ENCODE results near the gene EIF4EBP3. TPM values are rescaled to one million over a fixed set of nuclear protein-coding genes. Genes with fewer than 3 reads are reported as not detected.

The EIF4EBP3 gene
- polyA plus RNA-seq, 4 donors = 6.2 to 14.5 (median 10.2) TPM

DNA sequence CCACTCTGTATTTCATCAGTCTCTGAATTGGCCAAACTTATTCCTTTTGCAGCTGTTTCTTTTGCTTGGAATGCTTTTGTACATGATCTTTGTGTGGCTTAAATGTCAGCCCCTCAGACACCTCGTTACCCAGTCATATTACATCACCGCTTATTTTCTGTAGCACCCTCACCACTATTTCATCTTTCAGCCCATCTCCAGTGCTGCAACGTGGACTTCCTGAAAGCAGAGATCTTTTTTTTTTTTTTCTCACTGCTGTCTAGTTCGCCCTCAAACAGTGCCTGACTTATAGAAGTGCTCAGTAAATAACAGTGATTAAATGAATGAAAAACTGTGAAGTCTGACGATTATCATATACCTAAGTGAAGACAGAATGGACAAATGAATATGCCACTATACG lies 9.0 kb downstream of the EIF4EBP3 start:
- no peak for DNase-seq (ENCODE audit: low read depth in 4 of 4, low spot score in 3 of 4)

DNA sequence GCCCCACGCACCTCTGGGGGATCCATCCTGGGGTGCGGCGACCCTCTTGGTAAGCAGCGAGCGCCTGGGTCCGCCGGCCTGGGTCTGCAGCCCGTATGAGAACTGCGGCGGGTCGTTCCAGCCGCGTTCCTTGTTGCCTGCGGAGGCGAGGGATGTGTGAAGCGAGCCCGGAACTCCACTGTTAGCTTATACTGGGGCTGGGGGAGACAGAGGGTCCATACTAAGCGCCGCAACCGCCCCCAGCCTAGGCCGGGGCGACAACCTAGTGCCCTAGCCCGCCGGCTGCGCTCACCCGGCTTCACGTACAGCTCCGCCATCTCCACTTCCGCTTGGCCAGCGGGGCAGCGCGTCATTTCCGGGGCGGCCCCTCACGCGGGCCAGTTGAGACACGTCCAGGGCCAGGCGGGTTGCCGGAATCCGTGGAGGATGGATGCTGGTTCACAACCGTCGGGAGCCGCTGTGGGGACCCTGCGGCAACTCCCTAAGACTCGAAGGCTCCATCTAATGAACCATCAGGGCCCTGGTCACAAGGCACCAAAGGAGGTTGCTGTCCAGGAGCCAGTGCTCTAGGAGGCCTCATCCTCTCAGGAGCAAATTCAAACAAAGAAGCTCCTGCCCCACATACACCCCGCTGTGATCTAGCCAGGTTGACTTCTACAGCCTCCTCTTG lies 9.8 kb downstream of the EIF4EBP3 start, which contains the start of gene SRA1:
SRA1 (minus strand) TSS at position 338 of the 670 bp plus-strand sequence; CDS start at position 317, 21 bp downstream.
- peak; percentile 73 to 80 (median 74) for DNase-seq (ENCODE audit: low read depth in 4 of 4, low spot score in 3 of 4)

GRCh38 chr5:140557965-140558364 lies 10.5 kb downstream of the EIF4EBP3 start:
- DNase-seq (ENCODE audit: low read depth in 4 of 4, low spot score in 3 of 4) = no peak

- no peak for DNase-seq (ENCODE audit: low read depth in 4 of 4, low spot score in 3 of 4)
Measured at GRCh38 chr5:140558542-140558941, 11.1 kb downstream of the EIF4EBP3 start.

GRCh38 chr5:140560227-140560626 lies 12.8 kb downstream of the EIF4EBP3 start:
- DNase-seq (ENCODE audit: low read depth in 4 of 4, low spot score in 3 of 4) = no peak

DNA sequence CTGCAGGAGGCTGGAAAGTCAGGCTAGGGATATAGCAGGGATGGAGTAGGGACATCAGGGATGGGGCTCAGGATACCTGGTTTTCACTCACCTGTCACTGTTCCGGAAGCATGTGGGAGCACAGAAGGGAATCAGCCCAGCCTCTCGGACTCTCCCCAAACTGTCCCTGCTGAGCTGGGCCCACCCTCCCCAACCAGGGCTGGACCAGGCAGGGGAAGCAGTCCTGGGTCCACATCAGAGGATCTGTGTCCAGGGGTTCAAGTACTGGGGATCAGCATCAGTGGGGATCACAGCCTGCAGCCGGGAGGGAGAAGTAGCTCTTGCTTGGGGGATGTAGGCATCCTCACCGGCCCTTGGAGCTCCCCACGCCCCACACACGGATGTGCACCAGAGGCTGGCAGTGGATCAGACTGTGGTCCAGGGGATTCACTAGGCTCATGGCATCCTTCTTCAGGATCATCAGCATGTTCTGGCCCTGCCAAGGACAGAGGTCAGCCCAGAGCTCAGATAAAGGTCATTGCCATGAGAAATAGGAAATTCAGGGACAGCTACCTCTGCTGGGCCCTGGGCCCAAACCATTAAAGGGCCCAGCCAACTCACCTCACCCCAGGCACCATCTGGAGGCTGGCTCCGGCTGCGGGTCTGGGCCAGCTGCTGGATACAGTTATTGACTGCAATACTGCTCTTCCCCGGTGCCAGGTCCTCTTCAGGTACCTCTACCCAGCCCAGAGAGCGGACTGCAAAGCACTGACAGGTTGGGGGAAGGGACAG lies 14.5 kb downstream of the EIF4EBP3 start:
- DNase-seq (ENCODE audit: low read depth in 4 of 4, low spot score in 3 of 4) = no peak

- no peak for DNase-seq (ENCODE audit: low read depth in 4 of 4, low spot score in 3 of 4)
Measured at GRCh38 chr5:140563596-140563995, 16.1 kb downstream of the EIF4EBP3 start.

DNA sequence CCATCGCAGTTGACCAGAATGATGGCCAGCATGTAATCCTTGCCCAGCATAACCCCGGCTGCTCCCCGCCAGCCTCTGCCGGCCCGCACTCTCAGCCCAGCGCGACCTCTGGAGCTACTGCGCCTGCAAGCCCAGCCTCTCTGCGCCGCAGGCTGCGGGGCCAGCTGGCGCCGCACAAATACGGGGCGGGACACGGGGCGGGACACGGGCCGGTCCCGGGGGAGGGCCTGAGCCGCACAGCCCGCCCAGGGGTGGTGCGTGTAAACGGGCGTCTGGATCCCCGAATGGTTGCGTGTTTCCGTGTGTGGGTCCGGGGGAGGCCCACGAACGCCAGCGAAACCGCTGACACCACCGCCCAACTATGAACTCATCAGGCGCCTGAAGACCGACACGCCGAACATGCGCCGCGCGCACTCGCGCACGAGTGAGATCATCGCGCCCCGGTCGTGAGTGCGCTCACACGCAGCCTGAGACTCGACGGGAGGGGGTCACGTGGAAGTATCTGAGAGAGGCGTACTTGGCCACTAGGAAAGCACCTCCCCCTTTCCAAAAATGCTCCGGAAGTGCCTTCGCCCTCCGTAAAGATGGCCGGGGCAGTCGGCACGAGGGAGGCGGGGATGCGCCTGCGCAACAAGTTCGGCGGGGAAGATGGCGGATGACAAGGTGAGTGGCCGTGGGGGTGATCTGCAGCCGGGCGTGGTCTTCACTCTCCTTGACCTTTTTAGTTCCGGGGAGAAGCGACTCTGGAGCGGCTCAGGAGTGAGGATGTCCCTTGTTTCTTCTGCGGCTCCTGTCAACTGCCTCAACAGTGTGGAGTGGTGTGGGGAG lies 16.9 kb downstream of the EIF4EBP3 start, which contains the start of the genes APBB3 and SLC35A4:
APBB3 (minus strand) TSS at position 403 of the 828 bp plus-strand sequence; CDS start at position 50, 353 bp downstream.
SLC35A4 (plus strand) TSS at position 633 of the 828 bp plus-strand sequence. CDS start 2,342 bp downstream, outside the sequence.
- DNase-seq (ENCODE audit: low read depth in 4 of 4, low spot score in 3 of 4) = peak; percentile 91 to 96 (median 94)

DNA sequence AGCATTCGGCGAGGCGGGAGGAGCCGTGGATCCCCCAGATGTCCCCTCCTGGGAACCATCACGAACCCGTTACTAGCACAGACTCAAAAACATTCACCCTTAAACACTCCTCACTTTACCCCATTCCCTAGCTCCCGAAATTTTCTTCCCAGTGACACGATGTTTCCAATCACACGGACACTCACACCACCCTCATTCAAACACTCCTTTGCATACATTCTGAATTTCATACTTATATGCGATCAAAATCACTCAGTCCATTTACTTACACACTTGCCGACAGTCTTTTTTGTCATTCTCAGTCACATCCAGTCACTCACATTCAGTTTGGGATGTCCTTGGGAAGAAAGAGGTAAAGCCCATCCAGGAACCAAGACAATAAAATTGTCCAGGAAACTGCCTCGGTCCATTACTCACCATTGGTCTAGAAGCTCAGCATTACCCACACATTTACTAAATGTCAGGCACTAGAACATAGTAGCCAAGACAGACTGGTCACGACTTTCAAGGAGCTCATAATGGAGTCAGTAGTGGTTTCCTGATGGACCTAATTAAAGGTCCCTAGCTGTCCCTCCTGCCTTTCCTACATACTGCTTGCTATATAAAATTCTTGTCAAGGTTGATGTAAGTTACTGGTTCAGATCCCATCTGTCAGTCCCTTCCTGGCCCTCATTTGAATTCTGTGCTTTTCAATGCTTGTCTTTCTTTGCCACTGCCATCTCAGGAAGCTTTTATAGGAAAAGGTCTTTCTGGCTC lies 17.7 kb downstream of the EIF4EBP3 start:
- DNase-seq (ENCODE audit: low read depth in 4 of 4, low spot score in 3 of 4) = no peak

DNA sequence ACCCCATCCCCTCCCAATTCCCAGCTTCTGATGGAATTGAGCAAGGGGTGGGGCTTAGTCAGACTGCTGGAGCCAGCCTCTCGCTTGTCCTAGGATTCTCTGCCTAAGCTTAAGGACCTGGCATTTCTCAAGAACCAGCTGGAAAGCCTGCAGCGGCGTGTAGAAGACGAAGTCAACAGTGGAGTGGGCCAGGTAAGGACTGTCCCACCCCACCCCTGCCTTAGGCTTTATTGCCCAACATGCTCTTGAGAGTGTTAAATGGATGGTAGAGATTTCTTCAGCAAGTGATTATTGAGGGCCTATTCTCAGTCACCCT lies 18.3 kb downstream of the EIF4EBP3 start:
- no peak for DNase-seq (ENCODE audit: low read depth in 4 of 4, low spot score in 3 of 4)

GRCh38 chr5:140566665-140567064 lies 19.2 kb downstream of the EIF4EBP3 start:
- no peak for DNase-seq (ENCODE audit: low read depth in 4 of 4, low spot score in 3 of 4)

DNA sequence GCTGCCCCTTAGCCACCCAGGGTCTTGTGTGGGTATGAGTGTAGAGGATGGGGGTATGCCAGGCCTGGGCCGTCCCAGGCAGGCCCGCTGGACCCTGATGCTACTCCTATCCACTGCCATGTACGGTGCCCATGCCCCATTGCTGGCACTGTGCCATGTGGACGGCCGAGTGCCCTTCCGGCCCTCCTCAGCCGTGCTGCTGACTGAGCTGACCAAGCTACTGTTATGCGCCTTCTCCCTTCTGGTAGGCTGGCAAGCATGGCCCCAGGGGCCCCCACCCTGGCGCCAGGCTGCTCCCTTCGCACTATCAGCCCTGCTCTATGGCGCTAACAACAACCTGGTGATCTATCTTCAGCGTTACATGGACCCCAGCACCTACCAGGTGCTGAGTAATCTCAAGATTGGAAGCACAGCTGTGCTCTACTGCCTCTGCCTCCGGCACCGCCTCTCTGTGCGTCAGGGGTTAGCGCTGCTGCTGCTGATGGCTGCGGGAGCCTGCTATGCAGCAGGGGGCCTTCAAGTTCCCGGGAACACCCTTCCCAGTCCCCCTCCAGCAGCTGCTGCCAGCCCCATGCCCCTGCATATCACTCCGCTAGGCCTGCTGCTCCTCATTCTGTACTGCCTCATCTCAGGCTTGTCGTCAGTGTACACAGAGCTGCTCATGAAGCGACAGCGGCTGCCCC lies 19.8 kb downstream of the EIF4EBP3 start:
- DNase-seq (ENCODE audit: low read depth in 4 of 4, low spot score in 3 of 4) = no peak

GRCh38 chr5:140567871-140568270 lies 20.4 kb downstream of the EIF4EBP3 start:
- DNase-seq (ENCODE audit: low read depth in 4 of 4, low spot score in 3 of 4) = no peak

GRCh38 chr5:140568443-140569063 lies 21.1 kb downstream of the EIF4EBP3 start:
- no peak for DNase-seq (ENCODE audit: low read depth in 4 of 4, low spot score in 3 of 4)

- DNase-seq (ENCODE audit: low read depth in 4 of 4, low spot score in 3 of 4) = no peak
Measured at GRCh38 chr5:140569197-140569596, 21.7 kb downstream of the EIF4EBP3 start.

GRCh38 chr5:140570058-140570457 lies 22.6 kb downstream of the EIF4EBP3 start:
- DNase-seq (ENCODE audit: low read depth in 4 of 4, low spot score in 3 of 4) = no peak

DNA sequence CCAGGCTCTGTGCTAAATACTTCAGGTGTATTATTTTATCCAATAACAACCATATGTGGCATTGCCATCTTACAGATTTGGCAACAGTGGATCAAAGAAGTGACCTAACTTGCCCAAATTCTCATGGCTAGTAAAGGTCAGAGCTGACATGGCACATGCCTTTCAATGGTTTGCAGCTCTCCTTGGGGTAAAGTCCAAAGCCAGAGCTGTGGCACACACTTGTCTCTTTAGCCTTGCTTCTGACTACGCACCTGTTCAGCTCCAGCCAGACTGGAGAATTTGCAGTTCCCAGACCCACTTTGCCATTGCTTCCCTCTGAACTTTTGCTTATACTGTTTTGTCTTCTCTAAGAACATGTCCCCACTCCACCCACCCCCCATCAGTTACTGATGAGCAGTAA lies 23.0 kb downstream of the EIF4EBP3 start:
- no peak for DNase-seq (ENCODE audit: low read depth in 4 of 4, low spot score in 3 of 4)

GRCh38 chr5:140571105-140571504 lies 23.6 kb downstream of the EIF4EBP3 start:
- no peak for DNase-seq (ENCODE audit: low read depth in 4 of 4, low spot score in 3 of 4)

GRCh38 chr5:140573683-140574082 lies 26.2 kb downstream of the EIF4EBP3 start:
- DNase-seq (ENCODE audit: low read depth in 4 of 4, low spot score in 3 of 4) = no peak

All from left renal pelvis (tissue), 4 donors.